Neural progenitor cell (in vitro differentiated cells): ENCODE measurements around the gene JUND. TPM values are rescaled to one million over a fixed set of nuclear protein-coding genes. Genes with fewer than 3 reads are reported as not detected.

ENCODE experiments used
- DNase-seq: peaks from one replicate; pipeline ENCODE4 v3.0.0-alpha.2; 2016; ENCODE audit warnings: low spot score
- H2AFZ ChIP-seq: fragments of 200-600 bp; sonication (generic); replicated peaks from 2 replicates; pipeline ENCODE4 v1.6.1; 2016; ENCODE audit warnings: antibody characterized with exemption
- H3F3A ChIP-seq: fragments of 200-600 bp; sonication (generic); 2 replicates; pipeline ENCODE4 v1.6.1; 2016; ENCODE audit warnings: antibody characterized with exemption, low read depth
- H3K27ac ChIP-seq: fragments of 200-600 bp; sonication (generic); 2 replicates; pipeline ENCODE4 v1.5.1; 2016; ENCODE audit warnings: mild to moderate bottlenecking
- H3K27me3 ChIP-seq: fragments of 200-600 bp; sonication (generic); 2 replicates; pipeline ENCODE4 v1.6.1; 2016; ENCODE audit warnings: mild to moderate bottlenecking, moderate library complexity
- H3K36me3 ChIP-seq: fragments of 200-600 bp; sonication (generic); 2 replicates; pipeline ENCODE4 v1.5.1; 2016
- H3K4me1 ChIP-seq: fragments of 200-600 bp; sonication (generic); 2 replicates; pipeline ENCODE4 v1.6.1; 2016; ENCODE audit warnings: mixed run types
- H3K4me2 ChIP-seq: fragments of 200-600 bp; sonication (generic); 2 replicates; pipeline ENCODE4 v1.6.1; 2016
- H3K4me3 ChIP-seq: fragments of 200-600 bp; sonication (generic); 2 replicates; pipeline ENCODE4 v1.5.1; 2016
- H3K79me2 ChIP-seq: fragments of 200-600 bp; sonication (generic); 2 replicates; pipeline ENCODE4 v1.6.1; 2016; ENCODE audit warnings: low read depth
- H3K9ac ChIP-seq: fragments of 200-600 bp; sonication (generic); 2 replicates; pipeline ENCODE4 v1.6.1; 2016
- H3K9me3 ChIP-seq: fragments of 200-600 bp; sonication (generic); 2 replicates; pipeline ENCODE4 v1.5.1; 2016; ENCODE audit warnings: low read depth
- H4K20me1 ChIP-seq: fragments of 200-600 bp; sonication (generic); 2 replicates; pipeline ENCODE4 v1.6.1; 2016; ENCODE audit warnings: low read depth
- H3K27ac Mint-ChIP-seq: 3 replicates; pipeline ENCODE4 v1.8.0; 2021; ENCODE audit warnings: mixed read lengths
- H3K27me3 Mint-ChIP-seq: 2 replicates; pipeline ENCODE4 v1.8.0; 2022; ENCODE audit warnings: low read depth, mild to moderate bottlenecking, inconsistent platforms, moderate library complexity, mixed read lengths; ENCODE audit not compliant: insufficient read depth
- H3K36me3 Mint-ChIP-seq: 3 replicates; pipeline ENCODE4 v1.8.0; 2021; ENCODE audit warnings: mixed read lengths
- H3K4me1 Mint-ChIP-seq: 3 replicates; pipeline ENCODE4 v1.8.0; 2021; ENCODE audit warnings: mixed read lengths
- H3K4me3 Mint-ChIP-seq: 3 replicates; pipeline ENCODE4 v1.8.0; 2021; ENCODE audit warnings: mild to moderate bottlenecking, moderate library complexity, mixed read lengths
- H3K9me3 Mint-ChIP-seq: 3 replicates; pipeline ENCODE4 v1.8.0; 2020; ENCODE audit warnings: mixed read lengths
- CTCF ChIP-seq: fragments of 200-600 bp; sonication (generic); IDR thresholded peaks from 2 replicates; pipeline ENCODE4 v1.5.1; 2017; ENCODE audit warnings: antibody characterized with exemption, mild to moderate bottlenecking
- EZH2 ChIP-seq: fragments of 200-600 bp; sonication (generic); IDR thresholded peaks from 2 replicates; pipeline ENCODE4 v1.6.1; 2017; ENCODE audit warnings: antibody characterized with exemption, mild to moderate bottlenecking, moderate library complexity
- EZH2phosphoT487 ChIP-seq: fragments of 200-600 bp; sonication (generic); IDR thresholded peaks from 2 replicates; pipeline ENCODE4 v1.6.1; 2017; ENCODE audit warnings: antibody characterized with exemption
- total RNA-seq: library from RNA; depleted of rRNA; stranded (reverse); fragments of >200 nt; gene quantifications from 2 replicates; pipeline ENCODE4 v1.2.3, GENCODE V29; 2015; ENCODE audit warnings: low replicate concordance

JUND gene
- total RNA-seq, 1 donor from 2014 or later, result 51.7 TPM

GRCh38 chr19:18253130-18253529 lies 28.3 kb downstream of the JUND start:
- Mint-ChIP-seq H3K27ac (no peak overlapping the region), H3K9me3 (no peaks in the 10 kb centered on the region), H3K4me1 (no peaks in the 10 kb centered on the region), H3K27me3 (peaks cover 18% of the 10 kb centered on the region), H3K4me3 (no peak overlapping the region), H3K36me3 (no peaks in the 10 kb centered on the region)
- H3K27ac ChIP-seq, result no peak overlapping the region
- H2AFZ ChIP-seq, result no peak overlapping the region
- TF ChIP-seq EZH2phosphoT487, result no peak
- TF ChIP-seq CTCF, result no peak
- no peak for TF ChIP-seq EZH2
- no peaks in the 10 kb centered on the region for H3F3A ChIP-seq
- H3K4me3 ChIP-seq, result no peak overlapping the region
- no peaks in the 10 kb centered on the region for H3K36me3 ChIP-seq
- H3K4me2 ChIP-seq, result no peak overlapping the region
- H3K79me2 ChIP-seq, result no peaks in the 10 kb centered on the region
- H3K9me3 ChIP-seq, result no peaks in the 10 kb centered on the region
- no peak overlapping the region for H3K9ac ChIP-seq
- DNase-seq, result no peak
- H4K20me1 ChIP-seq, result no peaks in the 10 kb centered on the region
- H3K4me1 ChIP-seq, result no peaks in the 10 kb centered on the region
- H3K27me3 ChIP-seq, result peaks cover 35% of the 10 kb centered on the region

GRCh38 chr19:18252370-18252717 lies 29.1 kb downstream of the JUND start:
- Histone ChIP-seq H3K27me3 (peaks cover 35% of the 10 kb centered on the region), H3K4me3 (no peak overlapping the region), H3K79me2 (no peaks in the 10 kb centered on the region), H2AFZ (no peak overlapping the region), H4K20me1 (no peaks in the 10 kb centered on the region), H3K4me2 (no peak overlapping the region), H3K9me3 (no peaks in the 10 kb centered on the region), H3K36me3 (no peaks in the 10 kb centered on the region), H3F3A (no peaks in the 10 kb centered on the region), H3K4me1 (no peaks in the 10 kb centered on the region), H3K27ac (no peak overlapping the region), H3K9ac (no peak overlapping the region)
- H3K36me3 Mint-ChIP-seq, result no peaks in the 10 kb centered on the region
- H3K4me3 Mint-ChIP-seq, result no peak overlapping the region
- peaks cover 18% of the 10 kb centered on the region for H3K27me3 Mint-ChIP-seq
- no peak for DNase-seq
- H3K9me3 Mint-ChIP-seq, result no peaks in the 10 kb centered on the region
- TF ChIP-seq EZH2phosphoT487 (no peak), CTCF (no peak), EZH2 (no peak)
- no peaks in the 10 kb centered on the region for H3K4me1 Mint-ChIP-seq
- no peak overlapping the region for H3K27ac Mint-ChIP-seq

- no peaks in the 10 kb centered on the region for H3K36me3 ChIP-seq
Measured at GRCh38 chr19:18251587-18252369, 29.6 kb downstream of the JUND start.

More at GRCh38 chr19:18251587-18252369, 29.6 kb downstream of the JUND start:
- Histone ChIP-seq H3K79me2 (no peaks in the 10 kb centered on the region), H3K9ac (no peak overlapping the region), H3K27me3 (peaks cover 35% of the 10 kb centered on the region), H3K4me2 (no peak overlapping the region), H3K27ac (no peak overlapping the region), H2AFZ (no peak overlapping the region), H3K9me3 (no peaks in the 10 kb centered on the region), H4K20me1 (no peaks in the 10 kb centered on the region), H3K4me1 (no peaks in the 10 kb centered on the region), H3K4me3 (no peak overlapping the region), H3F3A (no peaks in the 10 kb centered on the region)
- Mint-ChIP-seq H3K4me3 (peak overlapping the region; percentile 20), H3K9me3 (no peaks in the 10 kb centered on the region), H3K27me3 (peaks cover 18% of the 10 kb centered on the region), H3K36me3 (no peaks in the 10 kb centered on the region), H3K27ac (peak overlapping the region; percentile 13), H3K4me1 (no peaks in the 10 kb centered on the region)
- no peak for TF ChIP-seq EZH2phosphoT487
- peak; percentile 99 for TF ChIP-seq CTCF
- TF ChIP-seq EZH2, result no peak
- peak; percentile 78 for DNase-seq
